HG03196 (cell line): Measurements from ENCODE around the gene JADE2.
"Not testable (repeated sequence)": the region's sequence is repeated elsewhere in the genome, so short reads cannot be mapped to it uniquely, and the experiment has no call there.

ENCODE experiments used
- ATAC-seq: cut with Tn5 transposase; IDR thresholded peaks from one replicate; pipeline ENCODE4 v1.9.1; 2021; ENCODE audit not compliant: unreplicated experiment

The JADE2 gene

DNA sequence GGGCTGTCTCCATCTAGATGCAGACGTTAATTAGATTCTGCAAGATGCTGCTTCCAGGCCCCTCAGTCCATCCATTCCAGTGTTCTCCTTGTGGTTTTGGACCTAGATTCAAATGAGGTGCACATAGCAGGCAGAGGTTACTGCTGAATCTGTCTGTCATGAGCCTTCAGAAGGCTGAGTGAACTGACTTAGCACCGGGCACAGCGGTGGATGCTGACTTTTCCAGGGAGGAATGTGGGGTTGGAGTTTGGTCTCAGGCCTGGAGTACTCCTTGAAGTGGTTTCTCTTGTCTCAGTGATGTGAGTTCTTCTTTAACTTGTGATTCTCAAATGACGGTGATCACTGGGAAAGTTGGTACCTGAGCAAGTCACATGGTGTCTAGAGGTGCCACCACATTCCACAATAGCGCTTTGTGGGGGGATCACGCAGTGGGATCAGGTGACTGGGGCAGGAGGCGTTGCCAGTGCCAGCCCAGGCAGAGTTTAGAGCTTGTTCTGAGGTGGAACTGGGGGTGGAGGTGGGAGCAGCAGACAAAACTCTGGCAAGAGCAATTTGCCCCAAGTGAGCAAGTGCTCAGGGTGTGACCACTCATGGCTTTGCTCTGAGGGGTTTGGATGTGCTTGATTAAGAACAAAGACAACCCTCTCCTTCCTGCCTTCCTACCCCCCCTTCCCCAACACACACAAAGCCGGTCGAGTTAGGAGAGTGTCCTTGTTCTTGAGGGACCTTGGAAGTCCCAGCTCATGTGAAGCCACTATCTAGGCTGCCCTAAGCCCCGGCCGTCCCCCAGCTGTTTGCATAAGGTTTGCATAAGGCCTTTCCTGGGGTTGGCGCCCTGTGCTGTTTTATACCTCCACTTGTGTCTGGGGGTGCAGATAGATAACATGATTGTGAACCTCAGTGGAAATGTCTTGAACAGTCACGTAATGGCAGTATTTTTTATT is 25.1 kb downstream of the JADE2 start:
- ATAC-seq: no peak

DNA sequence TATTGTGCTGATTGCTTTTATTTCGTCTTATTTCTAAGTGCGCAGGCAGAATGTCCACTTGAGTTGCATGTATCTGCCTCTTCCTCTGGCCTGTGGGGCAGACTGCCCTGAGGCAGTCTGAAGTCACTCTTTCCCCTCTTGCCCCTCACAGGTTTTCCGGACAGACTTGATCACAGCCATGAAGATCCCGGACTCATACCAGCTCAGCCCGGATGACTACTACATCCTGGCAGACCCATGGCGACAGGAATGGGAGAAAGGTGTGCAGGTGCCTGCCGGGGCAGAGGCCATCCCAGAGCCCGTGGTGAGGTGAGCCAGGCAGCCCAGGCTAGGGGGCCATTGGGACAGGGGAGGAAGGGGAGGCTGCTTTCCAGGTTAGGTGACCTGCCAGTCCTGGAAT is 26.4 kb downstream of the JADE2 start:
- ATAC-seq: no peak

DNA sequence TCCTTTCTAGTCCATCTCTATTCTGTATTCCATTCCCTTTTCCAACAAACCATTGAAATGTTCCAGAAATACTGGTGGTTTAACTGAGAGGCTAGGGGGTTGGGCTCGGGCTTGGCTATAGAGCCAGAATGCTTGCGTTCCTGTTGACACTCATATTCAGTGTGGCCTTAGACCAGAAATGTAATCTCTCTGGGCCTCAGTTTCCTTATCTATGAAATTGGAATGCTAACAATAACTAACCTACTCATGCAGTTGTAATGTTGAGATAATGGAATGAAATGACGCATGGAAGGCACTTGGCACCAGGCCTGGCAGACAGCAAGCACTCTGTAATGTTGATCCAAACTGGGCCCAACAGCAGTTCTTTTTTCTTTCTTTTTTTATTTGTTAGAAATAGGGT is 26.8 kb downstream of the JADE2 start:
- no peak for ATAC-seq

GRCh38 chr5:134552716-134553115 is 27.2 kb downstream of the JADE2 start:
- ATAC-seq: not testable (repeated sequence)

- ATAC-seq: no peak
These were observed 28.4 kb downstream of the JADE2 start for GRCh38 chr5:134553821-134554267.

DNA sequence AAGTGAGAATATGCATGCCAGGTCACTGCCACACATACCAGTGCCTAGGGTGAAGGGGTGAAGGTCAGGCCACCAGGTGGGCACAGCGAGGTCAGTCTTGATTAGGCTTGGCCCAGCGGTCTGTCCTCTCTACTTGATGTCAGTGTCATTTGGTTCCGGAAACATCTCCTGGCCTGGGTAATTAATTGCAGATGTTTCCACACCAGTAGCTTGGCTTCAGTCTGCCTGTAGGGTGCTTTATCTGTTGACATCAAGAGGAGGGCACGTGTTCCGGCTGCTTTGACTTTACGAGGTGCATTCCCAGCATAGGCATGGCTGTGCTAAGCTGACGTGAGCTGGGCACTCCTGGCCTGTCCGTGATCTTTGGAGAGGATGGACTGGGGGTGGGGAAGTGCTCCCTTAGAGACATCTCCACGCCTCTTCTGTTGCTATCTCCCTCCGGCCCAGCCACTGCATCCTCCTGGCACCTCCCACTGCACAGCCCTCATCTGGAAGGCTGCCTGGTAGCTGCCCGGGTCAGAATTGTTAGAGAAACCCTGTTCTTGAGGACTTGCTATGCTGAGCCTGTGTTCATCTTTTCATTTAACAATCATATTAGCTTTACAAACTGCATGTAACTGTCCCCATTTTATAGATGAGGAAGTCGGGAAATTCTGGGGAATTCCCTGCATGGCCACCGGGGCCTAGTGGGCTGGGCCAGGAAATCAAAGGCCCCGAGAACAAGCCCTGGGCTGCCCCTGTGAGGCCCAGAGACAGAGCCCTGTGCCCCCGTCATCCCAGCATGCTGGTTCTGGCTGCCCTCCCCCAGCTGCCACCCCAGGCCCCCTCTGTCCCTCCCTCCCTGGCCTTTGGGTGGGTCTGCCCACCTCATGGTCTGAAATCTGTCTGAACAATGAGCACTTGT is 29.1 kb downstream of the JADE2 start:
- peak; percentile 50 for ATAC-seq

DNA sequence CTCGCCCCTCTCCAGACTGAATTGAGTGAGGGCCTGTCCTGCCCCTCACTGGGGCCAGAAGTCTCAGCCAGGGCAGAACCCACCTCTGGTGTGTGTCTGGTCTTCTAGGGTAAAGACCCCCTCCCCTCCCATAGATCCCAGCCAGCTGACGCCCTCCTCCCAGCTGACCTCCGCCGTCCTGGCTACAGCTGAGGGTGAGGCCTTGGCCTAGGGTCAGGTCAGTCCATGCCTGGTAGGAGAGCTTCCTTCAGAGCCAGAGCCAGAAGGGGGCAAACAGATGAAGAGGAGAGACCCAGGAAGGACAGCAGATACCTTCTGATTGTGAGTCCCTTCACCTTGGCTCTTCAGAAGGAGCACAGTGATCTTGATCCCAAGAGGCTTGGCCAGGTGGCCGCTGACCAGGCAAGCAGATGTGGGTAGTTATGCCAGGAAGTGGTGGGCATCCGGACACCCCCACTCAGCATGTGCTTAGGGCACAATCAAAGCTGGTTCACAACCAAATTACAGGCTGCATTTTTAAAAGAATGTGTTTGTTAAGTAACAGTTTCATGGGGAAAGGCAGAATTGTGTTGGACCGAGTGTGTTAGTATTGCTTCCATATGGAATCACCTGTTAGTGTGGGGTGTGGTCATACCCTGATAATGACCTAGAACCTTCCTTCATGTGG is 29.9 kb downstream of the JADE2 start:
- no peak for ATAC-seq

- ATAC-seq: no peak
These were observed 30.4 kb downstream of the JADE2 start for GRCh38 chr5:134555890-134556311.

DNA sequence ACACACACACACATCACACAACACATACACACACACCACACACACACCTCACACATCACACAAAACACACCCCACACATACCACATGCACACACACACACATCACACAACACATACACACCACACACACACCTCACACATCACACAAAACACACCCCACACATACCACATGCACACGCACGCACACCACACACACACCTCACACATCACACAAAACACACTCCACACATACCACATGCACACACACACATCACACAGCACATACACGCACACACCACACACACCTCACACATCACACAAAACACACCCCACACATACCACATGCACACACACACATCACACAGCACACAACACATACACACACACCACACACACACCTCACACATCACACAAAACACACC is 31.1 kb downstream of the JADE2 start:
- not testable (repeated sequence) for ATAC-seq

DNA sequence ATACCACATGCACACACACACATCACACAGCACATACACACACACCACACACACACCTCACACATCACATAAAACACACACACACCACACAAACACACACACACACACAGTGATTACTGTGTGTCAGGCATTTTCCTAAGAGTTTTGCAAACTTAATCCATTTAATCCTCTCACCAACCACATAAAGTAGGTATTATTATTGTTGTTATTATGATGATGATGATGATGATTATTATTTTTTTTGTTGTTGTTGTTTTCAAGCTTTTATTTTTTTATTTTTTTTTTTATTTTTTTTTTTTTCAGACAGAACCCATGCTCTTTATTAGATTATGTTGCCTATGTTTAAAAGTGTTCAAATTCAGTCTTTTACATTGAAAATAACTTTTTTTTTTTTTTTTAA is 31.5 kb downstream of the JADE2 start:
- no peak for ATAC-seq

- ATAC-seq: no peak
These were observed 34.2 kb downstream of the JADE2 start for GRCh38 chr5:134559672-134560071.

DNA sequence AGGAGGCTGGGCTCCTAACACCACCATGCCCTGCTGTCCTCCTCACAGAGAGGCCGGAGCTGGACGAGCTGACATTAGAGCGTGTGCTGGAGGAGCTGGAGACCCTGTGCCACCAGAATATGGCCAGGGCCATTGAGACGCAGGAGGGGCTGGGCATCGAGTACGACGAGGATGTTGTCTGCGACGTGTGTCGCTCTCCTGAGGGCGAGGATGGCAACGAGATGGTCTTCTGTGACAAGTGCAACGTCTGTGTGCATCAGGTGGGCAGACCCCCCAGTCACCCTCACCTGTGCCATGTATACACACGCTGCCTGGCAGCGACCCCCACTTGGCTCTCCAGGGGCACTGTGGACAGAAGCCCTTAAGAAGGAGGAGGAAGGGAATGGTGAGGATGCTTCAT is 35.2 kb downstream of the JADE2 start:
- ATAC-seq: no peak

GRCh38 chr5:134561871-134562296 is 36.4 kb downstream of the JADE2 start:
- ATAC-seq: no peak

DNA sequence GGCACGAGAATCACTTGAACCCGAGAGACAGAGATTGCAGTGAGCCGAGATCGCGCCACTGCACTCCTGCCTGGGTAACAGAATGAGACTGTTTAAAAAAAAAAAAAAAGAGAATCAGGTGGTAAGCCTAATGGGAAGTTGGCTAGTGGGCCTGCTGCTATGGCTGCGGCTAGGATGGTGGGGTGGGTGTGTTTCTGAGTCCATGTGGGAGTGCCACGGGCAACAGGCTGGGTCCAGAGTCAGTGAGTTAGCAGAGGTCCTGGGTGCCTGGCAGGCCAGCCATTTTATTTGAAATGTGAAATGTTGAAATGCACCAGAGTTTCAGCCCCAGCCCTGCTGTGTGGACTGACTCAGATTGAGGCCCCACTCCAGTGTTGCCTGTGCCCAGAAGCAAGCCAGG is 37.8 kb downstream of the JADE2 start:
- ATAC-seq: no peak

GRCh38 chr5:134563962-134564361 is 38.5 kb downstream of the JADE2 start:
- ATAC-seq: no peak

DNA sequence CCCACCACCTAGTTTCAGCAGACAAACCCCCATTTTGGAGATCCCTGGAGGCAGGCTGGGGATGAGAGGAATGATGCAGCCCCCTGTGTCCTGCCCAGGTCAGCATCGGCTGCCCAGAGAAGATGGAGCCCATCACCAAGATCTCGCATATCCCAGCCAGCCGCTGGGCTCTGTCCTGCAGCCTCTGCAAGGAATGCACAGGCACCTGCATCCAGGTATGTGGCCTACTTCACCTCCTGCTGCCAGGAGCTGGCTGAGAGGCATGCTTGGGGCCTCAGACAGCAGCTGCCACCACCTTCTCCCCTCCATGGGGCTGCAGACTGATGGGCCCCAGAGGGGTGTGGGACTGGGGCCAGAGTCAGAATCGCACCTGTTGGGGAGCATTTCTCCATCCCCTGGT is 38.9 kb downstream of the JADE2 start:
- no peak for ATAC-seq

DNA sequence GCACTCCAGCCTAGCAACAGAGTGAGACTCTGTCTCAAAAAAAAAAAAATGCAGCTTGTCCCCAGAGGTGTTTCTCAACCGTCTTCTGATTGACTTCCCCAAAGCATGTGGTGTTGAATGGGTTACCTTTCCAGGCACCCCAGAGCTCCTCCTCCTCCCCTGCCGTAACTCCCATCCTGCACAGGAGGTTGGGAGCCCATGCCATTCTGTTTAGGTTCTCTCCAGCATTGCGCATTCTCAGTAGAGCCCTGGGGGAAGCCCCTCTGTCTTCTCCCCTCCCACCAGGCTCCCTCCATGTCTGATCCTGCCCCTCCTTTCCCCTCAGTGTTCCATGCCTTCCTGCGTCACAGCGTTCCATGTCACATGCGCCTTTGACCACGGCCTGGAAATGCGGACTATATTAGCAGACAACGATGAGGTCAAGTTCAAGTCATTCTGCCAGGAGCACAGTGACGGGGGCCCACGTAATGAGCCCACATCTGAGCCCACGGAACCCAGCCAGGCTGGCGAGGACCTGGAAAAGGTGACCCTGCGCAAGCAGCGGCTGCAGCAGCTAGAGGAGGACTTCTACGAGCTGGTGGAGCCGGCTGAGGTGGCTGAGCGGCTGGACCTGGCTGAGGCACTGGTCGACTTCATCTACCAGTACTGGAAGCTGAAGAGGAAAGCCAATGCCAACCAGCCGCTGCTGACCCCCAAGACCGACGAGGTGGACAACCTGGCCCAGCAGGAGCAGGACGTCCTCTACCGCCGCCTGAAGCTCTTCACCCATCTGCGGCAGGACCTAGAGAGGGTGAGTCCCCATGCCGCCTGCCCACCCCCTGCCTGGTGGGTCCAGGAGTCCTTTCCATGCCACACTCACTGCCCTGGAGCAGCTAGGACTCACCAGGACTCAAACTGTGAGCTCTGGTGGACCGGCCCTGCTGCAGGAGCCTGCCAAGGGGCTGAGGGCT is 40.6 kb downstream of the JADE2 start:
- no peak for ATAC-seq

DNA sequence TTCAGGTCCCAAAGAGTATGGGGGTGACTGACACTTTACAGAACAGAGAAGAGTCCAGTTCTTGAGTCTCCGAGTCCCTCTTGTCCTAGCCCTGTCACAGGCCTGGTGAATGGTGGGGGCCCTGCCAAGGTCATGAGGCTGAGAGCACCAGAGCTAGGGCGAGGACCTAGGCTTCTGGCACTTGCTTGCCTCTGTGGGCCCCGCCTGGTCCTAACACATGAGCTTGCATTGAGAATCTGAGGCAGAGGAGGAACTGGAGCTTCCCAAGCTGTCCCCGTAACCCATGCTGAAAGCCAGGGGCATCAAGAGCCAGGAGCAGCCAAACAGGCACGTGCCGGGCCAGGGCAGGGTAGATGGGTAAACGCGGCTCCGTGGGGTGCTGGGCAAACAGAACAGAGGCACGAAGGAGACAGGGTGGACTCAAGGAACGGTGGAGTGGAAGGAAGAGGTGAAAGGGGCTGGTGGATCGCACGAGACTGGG is 41.3 kb downstream of the JADE2 start:
- no peak for ATAC-seq

DNA sequence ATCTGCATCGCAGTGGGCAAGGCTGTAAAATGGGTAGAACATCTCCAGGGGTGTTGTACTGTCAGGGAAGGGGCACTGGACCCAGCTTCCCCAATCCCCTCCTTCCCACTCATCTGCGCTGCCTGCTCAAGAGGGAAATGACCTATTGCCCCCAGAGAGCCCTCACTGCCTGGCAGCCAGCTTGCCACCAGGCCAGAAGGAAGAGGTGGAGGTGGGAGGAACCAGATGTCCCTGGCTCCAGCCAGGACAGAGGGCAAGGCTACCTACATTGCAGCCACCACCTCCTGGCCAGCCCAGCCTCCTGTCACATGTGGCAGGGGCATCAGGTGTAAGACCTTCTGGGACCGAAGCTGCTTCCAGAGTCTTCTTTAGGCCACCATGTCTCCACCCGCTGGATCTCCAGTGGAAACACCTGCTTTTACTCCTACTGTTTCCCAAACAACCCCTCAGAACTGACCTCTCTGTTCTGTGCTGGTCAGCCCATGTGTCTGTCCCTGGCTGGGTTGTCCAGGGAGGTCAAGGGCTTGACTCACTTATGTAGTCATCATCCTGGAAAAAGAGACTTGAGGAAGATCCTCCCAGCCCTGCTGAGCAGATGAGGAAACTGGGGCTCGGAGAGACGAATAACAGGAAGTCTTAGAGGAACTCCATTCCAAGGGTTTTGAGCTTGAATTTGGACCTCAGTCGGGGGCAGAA is 42.3 kb downstream of the JADE2 start:
- no peak for ATAC-seq
